ENCODE results near the gene FAM151B. TPM values are rescaled to one million over a fixed set of nuclear protein-coding genes. Genes with fewer than 3 reads are reported as not detected.

Gene FAM151B
- total and polyA plus RNA-seq, 2 of the 8 experiments (the other 6 are each of a cell fraction or from before 2014, with no cell fraction given): 0.62 to 1.1 TPM

GRCh38 chr5:80482578-80482977 lies 5.3 kb upstream of the FAM151B start:
- H3K4me3 ChIP-seq (ENCODE audit: extremely low read depth in 1 of 4, insufficient read depth in 2 of 4, low read depth in 3 of 4, low read length in 4 of 4): no peak overlapping the region
- H2AK5ac ChIP-seq (ENCODE audit: low read depth, low read length): no peak overlapping the region
- H3K79me2 ChIP-seq (ENCODE audit: control insufficient read depth in 1 of 2, insufficient read depth in 2 of 2, low read length in 2 of 2): no peaks in the 10 kb centered on the region
- H2BK20ac ChIP-seq (ENCODE audit: low read length): no peak overlapping the region
- no peaks in the 10 kb centered on the region for H3K27me3 ChIP-seq (replicated peaks in 1 of 4; ENCODE audit: control insufficient read depth in 3 of 4, extremely low read depth in 1 of 4, insufficient read depth in 3 of 4, low read length in 3 of 4)
- H2BK5ac ChIP-seq (ENCODE audit: low read depth, low read length): no peak overlapping the region
- H3K23me2 ChIP-seq (ENCODE audit: low read depth, low read length): peaks cover under 1% of the 10 kb centered on the region; the same call in 1 of the 2 replicates
- no peaks in the 10 kb centered on the region for H4K20me1 ChIP-seq (replicated peaks in 1 of 2; ENCODE audit: control insufficient read depth in 1 of 2, insufficient read depth in 2 of 2, low read length in 2 of 2)
- FAIRE-seq: no peak
- H4K5ac ChIP-seq (ENCODE audit: insufficient read length, low read depth, low read length): no peak overlapping the region
- 72% methylated on average over 4 of the region's 4 CpGs; no CpG with 5 or more reads in 1 of the 2 experiments for WGBS, 2 experiments (ENCODE audit: extremely low coverage in 1 of 2, insufficient coverage in 1 of 2, insufficient read length in 1 of 2, insufficient replicate concordance in 2 of 2, low coverage in 1 of 2, low lambda C conversion rate in 2 of 2, missing lambda C conversion rate in 1 of 2)
- H3K27ac ChIP-seq (ENCODE audit: low read depth, low read length): no peak overlapping the region
- no peak overlapping the region for H3K23ac ChIP-seq (ENCODE audit: insufficient read length)
- H2BK12ac ChIP-seq (ENCODE audit: low read depth, low read length): no peak overlapping the region
- H3K18ac ChIP-seq (ENCODE audit: extremely low read depth, low read length): no peak overlapping the region
- H3K14ac ChIP-seq (ENCODE audit: insufficient read length): no peak overlapping the region
- H3K4me2 ChIP-seq (ENCODE audit: insufficient read depth in 1 of 2, low read depth in 2 of 2, low read length in 2 of 2): no peak overlapping the region
- H3K9ac ChIP-seq (replicated peaks in 1 of 4; ENCODE audit: extremely low read depth in 1 of 4, low read depth in 3 of 4, low read length in 3 of 4): no peak overlapping the region
- H4K91ac ChIP-seq (replicated peaks; ENCODE audit: insufficient read length, low read length): no peak overlapping the region
- H2AFZ ChIP-seq (ENCODE audit: low read length): no peak overlapping the region
- H3K9me3 ChIP-seq (ENCODE audit: insufficient read depth in 2 of 2, low read depth in 1 of 2, low read length in 1 of 2): no peaks in the 10 kb centered on the region; a peak in 1 of 4 replicates
- peaks cover 0 to 15% (median 4%) of the 10 kb centered on the region in 4 experiments; a peak in 2 of 8 replicates for H3K36me3 ChIP-seq (ENCODE audit: control insufficient read depth in 2 of 4, insufficient read depth in 4 of 4, low read length in 3 of 4)
- POLR2A ChIA-PET (ENCODE audit: partially characterized antibody): interaction anchor here (1.0 kb wide), 1 partner anchor 87 kb away, joined by 3 read pairs; no protein-coding TSS in a partner anchor
- CTCF ChIA-PET (ENCODE audit: partially characterized antibody): interaction anchor here (0.6 to 2.1 kb wide), 6 partner anchors 9 to 746 kb away, joined by 3 to 5 read pairs (median 4); no protein-coding TSS in a partner anchor
- no peak for DNase-seq (ENCODE audit: low read depth in 1 of 2, low spot score in 2 of 2)
- peaks cover 0 to 8% (median 0%) of the 10 kb centered on the region in 4 experiments; a peak in 2 of 7 replicates for H3K4me1 ChIP-seq (replicated peaks in 1 of 4; ENCODE audit: control insufficient read depth in 3 of 4, insufficient read depth in 4 of 4, low read length in 3 of 4)
- no peak overlapping the region for H2BK15ac ChIP-seq (ENCODE audit: low read length)
- no peak overlapping the region for H2BK120ac ChIP-seq (replicated peaks; ENCODE audit: low read depth, low read length)
- no peak overlapping the region for H4K8ac ChIP-seq (ENCODE audit: extremely low read depth, insufficient read depth, low read length)
- H3K79me1 ChIP-seq (ENCODE audit: low read depth, low read length): no peaks in the 10 kb centered on the region
- H3K4ac ChIP-seq (replicated peaks; ENCODE audit: insufficient read length, low read depth, low read length): no peak overlapping the region
- H3K56ac ChIP-seq (replicated peaks; ENCODE audit: insufficient read length, low read depth, low read length): no peak overlapping the region
- TF ChIP-seq, protein P1, sequence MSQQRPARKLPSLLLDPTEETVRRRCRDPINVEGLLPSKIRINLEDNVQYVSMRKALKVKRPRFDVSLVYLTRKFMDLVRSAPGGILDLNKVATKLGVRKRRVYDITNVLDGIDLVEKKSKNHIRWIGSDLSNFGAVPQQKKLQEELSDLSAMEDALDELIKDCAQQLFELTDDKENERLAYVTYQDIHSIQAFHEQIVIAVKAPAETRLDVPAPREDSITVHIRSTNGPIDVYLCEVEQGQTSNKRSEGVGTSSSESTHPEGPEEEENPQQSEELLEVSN (IDR thresholded peaks at IDR 0.05): no peak
- TF ChIP-seq SAP30 (IDR thresholded peaks at IDR 0.05; ENCODE audit: insufficient read depth, insufficient replicate concordance, low read length) (no peak), HDAC6 (IDR thresholded peaks at IDR 0.05; ENCODE audit: low read depth, low read length) (no peak), SUZ12 (IDR thresholded peaks at IDR 0.05; ENCODE audit: low read length) (no peak), ATF2 (IDR thresholded peaks at IDR 0.05; ENCODE audit: low read length) (no peak), CTCF (IDR thresholded peaks at IDR 0.05; ENCODE audit: control extremely low read depth in 1 of 3, insufficient read depth in 1 of 3, low read depth in 1 of 3, low read length in 3 of 3) (no peak)
- TF ChIP-seq, protein P2, sequence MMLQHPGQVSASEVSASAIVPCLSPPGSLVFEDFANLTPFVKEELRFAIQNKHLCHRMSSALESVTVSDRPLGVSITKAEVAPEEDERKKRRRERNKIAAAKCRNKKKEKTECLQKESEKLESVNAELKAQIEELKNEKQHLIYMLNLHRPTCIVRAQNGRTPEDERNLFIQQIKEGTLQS (IDR thresholded peaks at IDR 0.05; ENCODE audit: insufficient read depth, low read depth, low read length): no peak
